ENCODE results near the gene LDLRAD4.

Gene LDLRAD4

GRCh38 chr18:13625843-13626543 is 407.4 kb downstream of the LDLRAD4 start:
- Histone ChIP-seq H3K9me3 (ENCODE audit: control insufficient read depth, insufficient read depth, low read depth, low read length) (no peaks in the 10 kb centered on the region), H3K4me3 (ENCODE audit: low read depth, low read length) (no peak overlapping the region), H3K36me3 (ENCODE audit: control insufficient read depth, insufficient read depth, low read length) (no peaks in the 10 kb centered on the region), H3K27ac (ENCODE audit: low read depth, low read length) (no peak overlapping the region), H3K9ac (ENCODE audit: low read length) (no peak overlapping the region), H3K4me1 (ENCODE audit: control insufficient read depth, insufficient read depth, low read length) (peaks cover 4% of the 10 kb centered on the region; the same call in 1 of the 2 replicates), H3K27me3 (ENCODE audit: control insufficient read depth, insufficient read depth, low read length) (no peaks in the 10 kb centered on the region)

GRCh38 chr18:13626544-13626908 is 408.0 kb downstream of the LDLRAD4 start:
- no peaks in the 10 kb centered on the region for H3K27me3 ChIP-seq (ENCODE audit: control insufficient read depth, insufficient read depth, low read length)
- H3K36me3 ChIP-seq (ENCODE audit: control insufficient read depth, insufficient read depth, low read length): no peaks in the 10 kb centered on the region
- H3K4me3 ChIP-seq (ENCODE audit: low read depth, low read length): no peak overlapping the region
- no peak overlapping the region for H3K27ac ChIP-seq (ENCODE audit: low read depth, low read length)
- no peak overlapping the region for H3K9ac ChIP-seq (ENCODE audit: low read length)
- H3K9me3 ChIP-seq (ENCODE audit: control insufficient read depth, insufficient read depth, low read depth, low read length): no peaks in the 10 kb centered on the region
- H3K4me1 ChIP-seq (ENCODE audit: control insufficient read depth, insufficient read depth, low read length): peaks cover 4% of the 10 kb centered on the region; the same call in 1 of the 2 replicates

GRCh38 chr18:13627639-13628038 is 409.1 kb downstream of the LDLRAD4 start:
- Histone ChIP-seq H3K9ac (ENCODE audit: low read length) (no peak overlapping the region), H3K4me1 (ENCODE audit: control insufficient read depth, insufficient read depth, low read length) (peaks cover 4% of the 10 kb centered on the region; the same call in 1 of the 2 replicates), H3K27me3 (ENCODE audit: control insufficient read depth, insufficient read depth, low read length) (no peaks in the 10 kb centered on the region), H3K36me3 (ENCODE audit: control insufficient read depth, insufficient read depth, low read length) (no peaks in the 10 kb centered on the region), H3K4me3 (ENCODE audit: low read depth, low read length) (no peak overlapping the region), H3K9me3 (ENCODE audit: control insufficient read depth, insufficient read depth, low read depth, low read length) (peaks cover 8% of the 10 kb centered on the region; the same call in 1 of the 2 replicates), H3K27ac (ENCODE audit: low read depth, low read length) (no peak overlapping the region)

- H3K36me3 ChIP-seq (ENCODE audit: control insufficient read depth, insufficient read depth, low read length): no peaks in the 10 kb centered on the region
- no peak overlapping the region for H3K4me3 ChIP-seq (ENCODE audit: low read depth, low read length)
- H3K27ac ChIP-seq (ENCODE audit: low read depth, low read length): no peak overlapping the region
- H3K27me3 ChIP-seq (ENCODE audit: control insufficient read depth, insufficient read depth, low read length): no peaks in the 10 kb centered on the region
- peaks cover 13% of the 10 kb centered on the region for H3K9me3 ChIP-seq (ENCODE audit: control insufficient read depth, insufficient read depth, low read depth, low read length)
- no peak overlapping the region for H3K9ac ChIP-seq (ENCODE audit: low read length)
- peaks cover 4% of the 10 kb centered on the region; the same call in 1 of the 2 replicates for H3K4me1 ChIP-seq (ENCODE audit: control insufficient read depth, insufficient read depth, low read length)
Measured at GRCh38 chr18:13628211-13628610, 409.7 kb downstream of the LDLRAD4 start.

GRCh38 chr18:13629841-13630715 is 411.5 kb downstream of the LDLRAD4 start:
- Histone ChIP-seq H3K4me3 (ENCODE audit: low read depth, low read length) (no peak overlapping the region), H3K27ac (ENCODE audit: low read depth, low read length) (no peak overlapping the region), H3K9me3 (ENCODE audit: control insufficient read depth, insufficient read depth, low read depth, low read length) (peaks cover 14% of the 10 kb centered on the region), H3K36me3 (ENCODE audit: control insufficient read depth, insufficient read depth, low read length) (no peaks in the 10 kb centered on the region), H3K27me3 (ENCODE audit: control insufficient read depth, insufficient read depth, low read length) (no peaks in the 10 kb centered on the region), H3K9ac (ENCODE audit: low read length) (no peak overlapping the region), H3K4me1 (ENCODE audit: control insufficient read depth, insufficient read depth, low read length) (peaks cover 4% of the 10 kb centered on the region; the same call in 1 of the 2 replicates)

GRCh38 chr18:13630716-13631268 is 412.2 kb downstream of the LDLRAD4 start:
- Histone ChIP-seq H3K9me3 (ENCODE audit: control insufficient read depth, insufficient read depth, low read depth, low read length) (peaks cover 14% of the 10 kb centered on the region), H3K36me3 (ENCODE audit: control insufficient read depth, insufficient read depth, low read length) (no peaks in the 10 kb centered on the region), H3K9ac (ENCODE audit: low read length) (no peak overlapping the region), H3K4me1 (ENCODE audit: control insufficient read depth, insufficient read depth, low read length) (peaks cover 4% of the 10 kb centered on the region; the same call in 1 of the 2 replicates), H3K4me3 (ENCODE audit: low read depth, low read length) (no peak overlapping the region), H3K27ac (ENCODE audit: low read depth, low read length) (no peak overlapping the region), H3K27me3 (ENCODE audit: control insufficient read depth, insufficient read depth, low read length) (no peaks in the 10 kb centered on the region)

GRCh38 chr18:13633700-13634099 is 415.1 kb downstream of the LDLRAD4 start:
- H3K36me3 ChIP-seq (ENCODE audit: control insufficient read depth, insufficient read depth, low read length): no peaks in the 10 kb centered on the region
- no peak overlapping the region for H3K27ac ChIP-seq (ENCODE audit: low read depth, low read length)
- H3K4me1 ChIP-seq (ENCODE audit: control insufficient read depth, insufficient read depth, low read length): peaks cover 4% of the 10 kb centered on the region; the same call in 1 of the 2 replicates
- no peak overlapping the region for H3K4me3 ChIP-seq (ENCODE audit: low read depth, low read length)
- no peak overlapping the region for H3K9ac ChIP-seq (ENCODE audit: low read length)
- H3K27me3 ChIP-seq (ENCODE audit: control insufficient read depth, insufficient read depth, low read length): no peaks in the 10 kb centered on the region
- H3K9me3 ChIP-seq (ENCODE audit: control insufficient read depth, insufficient read depth, low read depth, low read length): peaks cover 14% of the 10 kb centered on the region

GRCh38 chr18:13635046-13635445 is 416.5 kb downstream of the LDLRAD4 start:
- 0 out of 2 replicates have a peak, but pooled peaks cover under 1% of the 10 kb centered on the region for H3K4me1 ChIP-seq (ENCODE audit: control insufficient read depth, insufficient read depth, low read length)
- peaks cover 14% of the 10 kb centered on the region for H3K9me3 ChIP-seq (ENCODE audit: control insufficient read depth, insufficient read depth, low read depth, low read length)
- no peak overlapping the region for H3K4me3 ChIP-seq (ENCODE audit: low read depth, low read length)
- no peaks in the 10 kb centered on the region for H3K27me3 ChIP-seq (ENCODE audit: control insufficient read depth, insufficient read depth, low read length)
- H3K9ac ChIP-seq (ENCODE audit: low read length): no peak overlapping the region
- no peak overlapping the region for H3K27ac ChIP-seq (ENCODE audit: low read depth, low read length)
- no peaks in the 10 kb centered on the region for H3K36me3 ChIP-seq (ENCODE audit: control insufficient read depth, insufficient read depth, low read length)

- Histone ChIP-seq H3K4me3 (ENCODE audit: low read depth, low read length) (no peak overlapping the region), H3K27ac (ENCODE audit: low read depth, low read length) (no peak overlapping the region), H3K9me3 (ENCODE audit: control insufficient read depth, insufficient read depth, low read depth, low read length) (no peaks in the 10 kb centered on the region), H3K9ac (ENCODE audit: low read length) (no peak overlapping the region), H3K36me3 (ENCODE audit: control insufficient read depth, insufficient read depth, low read length) (no peaks in the 10 kb centered on the region), H3K4me1 (ENCODE audit: control insufficient read depth, insufficient read depth, low read length) (no peaks in the 10 kb centered on the region), H3K27me3 (ENCODE audit: control insufficient read depth, insufficient read depth, low read length) (no peaks in the 10 kb centered on the region)
Measured at GRCh38 chr18:13638719-13639595, 420.4 kb downstream of the LDLRAD4 start.

- H3K36me3 ChIP-seq (ENCODE audit: control insufficient read depth, insufficient read depth, low read length): no peaks in the 10 kb centered on the region
- H3K4me3 ChIP-seq (ENCODE audit: low read depth, low read length): no peak overlapping the region
- no peak overlapping the region for H3K9ac ChIP-seq (ENCODE audit: low read length)
- H3K9me3 ChIP-seq (ENCODE audit: control insufficient read depth, insufficient read depth, low read depth, low read length): no peaks in the 10 kb centered on the region
- no peaks in the 10 kb centered on the region for H3K27me3 ChIP-seq (ENCODE audit: control insufficient read depth, insufficient read depth, low read length)
- no peak overlapping the region for H3K27ac ChIP-seq (ENCODE audit: low read depth, low read length)
- H3K4me1 ChIP-seq (ENCODE audit: control insufficient read depth, insufficient read depth, low read length): no peaks in the 10 kb centered on the region
Measured at GRCh38 chr18:13640266-13640860, 421.8 kb downstream of the LDLRAD4 start.

Data from HUES6 (cell line).